ENCODE measurements around the gene RIMS1.
A peak's percentile ranks its signal among the peaks of the same experiment; 100 is the strongest.

The RIMS1 gene

GRCh38 chr6:72403413-72403812 is 517.1 kb downstream of the RIMS1 start:
- no peak for DNase-seq (ENCODE audit: low read depth in 2 of 2, low spot score in 1 of 2)

- no peak for DNase-seq (ENCODE audit: low read depth in 2 of 2, low spot score in 1 of 2)
Observed at GRCh38 chr6:72406517-72406916, 520.2 kb downstream of the RIMS1 start.

GRCh38 chr6:72410769-72411168 is 524.4 kb downstream of the RIMS1 start:
- no peak for DNase-seq (ENCODE audit: low read depth in 2 of 2, low spot score in 1 of 2)

DNA sequence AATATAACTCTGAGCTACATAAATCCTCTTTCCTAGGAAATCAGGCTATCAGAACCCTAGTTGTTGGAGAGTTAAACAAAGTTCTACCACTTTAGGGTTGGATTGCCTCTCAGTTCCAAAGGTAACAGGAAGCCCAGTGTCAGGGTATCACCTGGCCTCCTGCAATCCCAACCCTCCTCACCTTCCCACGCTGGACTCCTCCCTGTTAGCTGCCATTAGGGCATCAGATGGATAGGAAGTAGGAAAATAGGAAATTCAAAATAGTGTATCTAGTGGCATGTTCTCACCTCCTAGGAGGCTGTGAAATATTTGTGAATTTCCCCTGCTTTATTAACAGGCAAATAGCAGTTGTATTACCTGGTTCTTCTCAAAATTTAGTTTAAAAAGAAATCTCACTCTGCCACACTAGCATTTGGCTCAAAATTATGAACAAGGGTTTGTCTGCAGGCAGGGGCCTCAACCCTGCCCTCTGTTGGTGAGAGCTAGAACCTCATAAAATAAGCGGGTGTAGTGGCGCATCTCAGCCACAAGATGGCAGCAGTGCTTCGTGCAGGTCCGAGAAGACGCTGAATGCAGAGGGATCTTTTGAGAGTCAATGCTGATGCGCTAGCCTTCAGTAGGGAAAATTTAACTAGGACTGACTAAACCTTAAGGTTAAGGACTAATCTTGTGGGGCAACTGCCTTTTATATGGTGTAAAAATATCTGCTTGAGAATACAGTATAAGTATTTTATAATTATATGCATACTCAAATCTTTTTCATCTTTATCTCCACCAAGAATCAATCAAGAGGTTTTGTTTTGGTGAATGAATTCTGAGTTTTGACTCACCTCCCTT is 525.7 kb downstream of the RIMS1 start:
- peak; percentile 29 to 55 for DNase-seq (ENCODE audit: low read depth in 2 of 2, low spot score in 1 of 2)

- DNase-seq (ENCODE audit: low read depth in 2 of 2, low spot score in 1 of 2), result no peak
Observed at GRCh38 chr6:72412709-72413044, 526.3 kb downstream of the RIMS1 start.

- DNase-seq (ENCODE audit: low read depth in 2 of 2, low spot score in 1 of 2), result no peak
Observed at GRCh38 chr6:72413884-72414283, 527.5 kb downstream of the RIMS1 start.

DNA sequence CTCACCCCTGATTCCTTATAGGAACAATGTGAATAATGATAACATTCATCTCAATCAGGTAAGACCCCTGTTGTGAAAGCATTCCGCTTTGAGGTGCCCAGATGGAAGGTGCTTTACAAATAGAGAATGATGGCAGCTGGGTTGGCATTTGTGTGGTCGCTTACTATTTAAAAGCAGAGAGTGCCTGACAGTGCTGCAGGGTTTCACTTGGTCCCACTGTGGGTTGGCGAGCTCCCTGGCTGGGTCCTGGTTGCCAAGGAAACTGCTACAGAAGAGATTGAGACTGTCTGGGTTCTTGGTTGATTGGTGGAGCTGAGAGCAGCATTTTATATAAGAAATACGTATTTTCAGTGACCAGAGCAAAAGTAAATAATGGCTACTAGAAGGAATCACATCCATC is 528.3 kb downstream of the RIMS1 start:
- DNase-seq (ENCODE audit: low read depth in 2 of 2, low spot score in 1 of 2), result no peak

DNA sequence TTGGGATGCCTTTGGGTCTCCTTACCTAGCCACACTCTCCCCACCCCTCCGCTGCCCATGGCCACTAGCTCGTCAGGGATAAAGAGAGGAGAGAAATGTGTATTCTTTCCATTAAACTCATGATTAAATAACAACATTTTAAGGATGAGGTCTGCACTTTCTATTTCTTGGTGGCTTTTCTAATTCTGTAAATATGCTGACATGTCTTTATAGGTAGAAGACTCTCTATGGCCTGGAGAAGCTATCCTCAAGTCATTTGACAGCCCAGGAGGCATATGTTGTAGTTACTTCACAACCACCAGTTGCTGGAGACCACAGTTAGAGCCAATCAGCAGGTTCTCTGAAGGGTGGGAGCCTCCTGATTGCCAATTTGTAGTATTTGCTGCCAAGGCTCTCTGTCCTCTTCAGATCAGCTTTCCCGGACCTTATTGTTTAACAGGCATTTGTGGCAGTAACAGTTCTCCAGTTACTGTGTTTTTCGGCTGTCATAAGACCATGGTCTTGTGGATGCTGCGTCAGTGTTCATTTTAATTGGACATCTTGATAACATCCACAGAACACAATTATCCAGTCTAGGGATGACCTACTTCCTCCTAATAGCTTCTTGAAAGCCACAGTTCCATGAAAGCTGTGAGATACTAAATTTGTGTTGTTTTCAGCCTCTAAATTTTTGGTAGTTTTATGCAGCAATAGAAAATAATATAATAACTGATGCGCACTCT is 530.6 kb downstream of the RIMS1 start:
- DNase-seq (ENCODE audit: low read depth in 2 of 2, low spot score in 1 of 2), result no peak

DNA sequence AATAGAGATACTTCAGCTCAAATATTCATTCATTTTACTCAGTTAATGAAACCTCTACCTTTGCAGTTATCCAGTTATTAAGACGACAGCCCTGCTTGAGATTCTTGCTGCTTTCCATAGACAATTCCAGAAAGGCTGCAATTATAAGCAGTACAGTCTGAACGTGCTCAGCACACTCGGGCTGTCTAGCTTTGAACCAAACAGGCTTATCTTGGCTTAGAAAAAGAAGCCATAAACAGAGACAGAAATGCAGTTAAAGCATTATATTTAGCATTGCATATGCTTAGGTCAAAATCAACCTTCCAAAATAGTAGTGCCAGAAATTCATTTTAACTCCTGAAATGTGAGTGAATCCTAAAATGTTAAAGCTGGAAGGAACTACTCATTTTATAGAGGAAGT is 531.4 kb downstream of the RIMS1 start:
- DNase-seq (ENCODE audit: low read depth in 2 of 2, low spot score in 1 of 2), result no peak

- DNase-seq (ENCODE audit: low read depth in 2 of 2, low spot score in 1 of 2), result no peak
Observed at GRCh38 chr6:72418495-72418894, 532.1 kb downstream of the RIMS1 start.

DNA sequence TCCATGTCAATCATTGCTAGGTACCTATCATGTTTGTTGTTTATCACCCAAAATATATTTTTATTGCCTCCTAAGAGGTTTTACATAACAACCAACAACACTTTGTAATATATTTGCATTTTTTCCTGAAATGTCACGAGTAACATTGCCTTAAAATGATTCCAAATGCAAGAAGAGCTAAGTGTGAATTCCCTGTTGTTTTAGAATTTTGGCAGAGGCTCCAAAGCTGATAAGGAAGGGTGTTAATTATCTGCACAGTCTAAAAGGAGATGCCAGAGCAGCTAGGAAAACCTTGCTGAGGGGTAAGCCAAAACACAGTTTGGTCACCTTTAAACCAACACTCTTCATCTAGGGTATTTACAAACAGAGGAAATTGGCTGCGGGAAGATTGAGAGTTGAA is 533.6 kb downstream of the RIMS1 start:
- DNase-seq (ENCODE audit: low read depth in 2 of 2, low spot score in 1 of 2), result no peak

GRCh38 chr6:72420409-72420808 is 534.1 kb downstream of the RIMS1 start:
- no peak for DNase-seq (ENCODE audit: low read depth in 2 of 2, low spot score in 1 of 2)

DNA sequence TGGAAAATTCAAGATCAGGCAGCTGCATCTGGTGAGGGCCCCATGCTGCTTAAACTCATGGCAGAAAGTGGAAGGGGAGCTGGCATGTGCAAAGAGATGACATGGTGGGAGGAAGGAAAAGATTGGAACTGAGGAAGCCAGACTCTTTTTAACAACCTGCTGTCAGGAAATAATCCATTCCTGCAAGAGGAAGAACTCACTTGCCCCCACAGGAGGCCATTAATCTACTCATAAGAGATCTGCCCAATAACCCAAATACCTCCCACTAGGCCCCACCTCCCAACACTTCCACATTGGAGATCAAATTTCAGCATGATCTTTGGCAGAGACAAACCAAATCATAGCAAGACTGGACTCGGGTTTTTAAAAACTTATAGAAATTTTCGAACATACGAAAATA is 535.0 kb downstream of the RIMS1 start:
- DNase-seq (ENCODE audit: low read depth in 2 of 2, low spot score in 1 of 2), result no peak

DNA sequence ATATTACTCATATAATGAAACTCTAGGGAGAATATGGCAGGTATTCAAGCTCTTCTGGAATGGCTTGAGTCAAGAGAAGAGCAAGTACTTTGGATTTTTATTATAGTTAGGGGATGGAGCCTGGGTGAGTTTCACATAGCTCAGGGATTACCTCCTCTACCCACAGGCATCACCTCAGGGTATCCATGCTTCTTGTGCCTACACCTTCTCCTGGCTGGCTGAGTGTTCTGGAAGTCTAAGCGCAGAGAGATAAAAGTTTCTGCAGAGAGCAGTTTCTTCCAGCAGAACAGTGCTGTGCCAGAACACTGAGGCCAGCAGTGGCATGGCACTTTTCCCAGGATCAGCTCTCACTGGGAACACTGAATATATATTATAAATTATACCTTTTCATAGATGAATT is 535.8 kb downstream of the RIMS1 start:
- DNase-seq (ENCODE audit: low read depth in 2 of 2, low spot score in 1 of 2), result no peak

DNA sequence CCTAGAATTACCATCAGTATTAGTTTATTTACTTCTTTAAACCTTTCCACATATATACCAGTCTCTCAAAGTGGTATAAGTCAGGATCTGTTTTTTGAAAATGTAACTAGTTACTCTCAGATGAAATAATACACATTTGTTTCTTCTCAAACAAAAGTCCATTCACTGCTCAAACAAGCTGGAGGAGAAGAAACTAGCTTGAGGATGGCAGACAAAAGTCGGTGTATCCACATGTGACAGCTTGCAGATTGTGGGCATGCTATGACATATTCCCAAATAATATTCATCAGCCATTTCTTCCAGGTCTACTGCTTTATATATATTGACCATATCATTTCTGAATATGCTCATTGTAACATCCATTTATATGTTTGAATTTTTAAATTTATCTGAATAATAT is 538.1 kb downstream of the RIMS1 start:
- no peak for DNase-seq (ENCODE audit: low read depth in 2 of 2, low spot score in 1 of 2)

GRCh38 chr6:72425003-72425681 is 538.8 kb downstream of the RIMS1 start:
- DNase-seq (ENCODE audit: low read depth in 2 of 2, low spot score in 1 of 2), result no peak

DNA sequence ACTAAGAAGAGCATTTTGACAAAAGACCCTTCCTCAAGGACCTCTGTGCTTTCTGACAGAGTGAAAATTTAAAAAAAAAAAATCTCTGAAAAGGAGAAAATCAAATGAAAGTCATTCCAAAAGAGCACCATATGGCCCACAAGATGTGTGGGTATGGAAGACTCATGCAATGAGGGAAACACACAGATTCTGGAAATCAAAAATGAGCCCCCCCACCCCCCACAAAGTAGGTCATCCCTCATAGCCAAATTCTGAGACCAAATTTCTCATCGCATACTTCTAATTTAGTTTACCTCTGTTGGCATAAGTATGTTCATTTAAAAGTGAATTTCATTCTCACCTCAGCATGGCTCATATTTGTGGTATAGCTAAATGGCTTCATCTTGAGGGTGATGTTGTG is 554.3 kb downstream of the RIMS1 start:
- no peak for DNase-seq (ENCODE audit: low read depth in 2 of 2, low spot score in 1 of 2)

- no peak for DNase-seq (ENCODE audit: low read depth in 2 of 2, low spot score in 1 of 2)
Observed at GRCh38 chr6:72446430-72446829, 560.1 kb downstream of the RIMS1 start.
